Mesenteric fat pad (tissue), 1 donor: ENCODE data around the gene CDC25B. TPM values are rescaled to one million over a fixed set of nuclear protein-coding genes. Genes with fewer than 3 reads are reported as not detected.

ENCODE experiments used
- DNase-seq: peaks from one replicate; pipeline ENCODE4 v3.0.0-alpha.2; 2020; ENCODE audit warnings: low spot score
- total RNA-seq: library from RNA; stranded (reverse); fragmentation: NEBNext Ultra II Directional; extraction: Animal tissue kit (Norgen Biotek cat#: 25700); gene quantifications from one replicate; pipeline ENCODE4 v1.2.1, GENCODE V29; 2021
- donor health status: DM: yes; HTN: yes; CAD: no.

Gene CDC25B
- total RNA-seq, 1 donor from 2014 or later = 18.0 TPM

DNA sequence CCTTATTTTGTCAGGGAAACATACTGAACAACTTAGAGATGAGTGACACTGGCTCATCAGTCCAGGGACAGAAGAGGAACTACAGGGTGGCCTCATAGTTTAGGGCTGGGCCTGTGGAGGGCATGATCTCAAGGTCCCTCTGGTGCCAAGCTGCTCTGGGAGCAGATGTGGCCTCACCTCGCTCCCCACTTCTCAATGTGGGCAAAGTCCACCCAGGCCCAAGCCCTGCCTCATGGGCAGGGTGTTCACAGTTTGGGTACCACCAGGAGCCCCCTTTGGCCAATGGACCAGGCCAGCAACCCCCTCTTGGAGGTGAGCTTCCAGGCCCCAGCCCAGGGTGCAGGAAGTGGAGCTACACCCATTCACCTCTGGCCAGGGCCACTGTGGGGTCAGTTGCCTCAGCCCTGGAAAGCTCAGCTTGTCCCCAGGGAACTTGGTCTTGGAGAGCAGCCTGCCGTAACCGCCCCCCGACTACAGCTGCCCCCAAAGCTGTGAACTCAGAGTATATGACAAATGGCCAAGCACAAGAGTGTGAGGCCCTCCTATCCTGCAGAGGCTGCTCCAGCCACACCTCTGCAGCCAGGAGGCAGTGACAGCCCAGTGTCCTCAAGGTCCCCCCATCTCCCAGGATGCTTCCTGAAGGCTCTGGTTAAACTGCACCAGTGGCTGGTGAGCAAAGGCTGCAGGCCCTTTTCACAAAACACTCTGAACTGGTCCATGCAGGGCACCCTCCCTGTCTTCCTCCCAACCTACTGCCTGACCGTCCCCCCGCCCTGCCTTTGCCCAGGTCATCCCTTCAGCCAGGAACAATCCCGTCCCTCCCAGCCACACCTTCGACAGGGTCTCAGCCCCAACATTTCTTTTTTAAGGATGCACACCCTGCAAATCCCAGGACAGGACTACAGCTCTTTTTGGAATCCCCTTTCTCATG is 32.2 kb upstream of the CDC25B start:
- DNase-seq = no peak

DNA sequence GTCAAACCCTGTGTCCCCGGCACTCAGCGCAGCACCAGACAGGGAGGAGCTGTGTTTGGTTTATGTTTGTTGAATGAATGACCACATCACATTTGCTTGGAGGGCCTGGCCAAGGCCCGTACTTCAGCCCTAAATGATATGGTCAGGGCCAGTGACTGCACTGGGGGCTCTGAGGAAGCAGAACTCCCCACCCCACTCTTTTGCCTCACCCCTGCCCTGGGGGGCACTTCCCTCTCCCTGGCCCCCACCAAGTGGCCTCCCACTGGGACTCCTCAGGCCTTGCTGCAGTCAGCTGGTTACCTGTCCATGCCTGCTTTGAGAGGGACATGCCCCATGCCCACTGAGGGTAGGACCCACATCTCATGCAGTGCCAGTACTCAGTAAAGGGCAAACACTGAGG is 31.5 kb upstream of the CDC25B start:
- DNase-seq = no peak

DNA sequence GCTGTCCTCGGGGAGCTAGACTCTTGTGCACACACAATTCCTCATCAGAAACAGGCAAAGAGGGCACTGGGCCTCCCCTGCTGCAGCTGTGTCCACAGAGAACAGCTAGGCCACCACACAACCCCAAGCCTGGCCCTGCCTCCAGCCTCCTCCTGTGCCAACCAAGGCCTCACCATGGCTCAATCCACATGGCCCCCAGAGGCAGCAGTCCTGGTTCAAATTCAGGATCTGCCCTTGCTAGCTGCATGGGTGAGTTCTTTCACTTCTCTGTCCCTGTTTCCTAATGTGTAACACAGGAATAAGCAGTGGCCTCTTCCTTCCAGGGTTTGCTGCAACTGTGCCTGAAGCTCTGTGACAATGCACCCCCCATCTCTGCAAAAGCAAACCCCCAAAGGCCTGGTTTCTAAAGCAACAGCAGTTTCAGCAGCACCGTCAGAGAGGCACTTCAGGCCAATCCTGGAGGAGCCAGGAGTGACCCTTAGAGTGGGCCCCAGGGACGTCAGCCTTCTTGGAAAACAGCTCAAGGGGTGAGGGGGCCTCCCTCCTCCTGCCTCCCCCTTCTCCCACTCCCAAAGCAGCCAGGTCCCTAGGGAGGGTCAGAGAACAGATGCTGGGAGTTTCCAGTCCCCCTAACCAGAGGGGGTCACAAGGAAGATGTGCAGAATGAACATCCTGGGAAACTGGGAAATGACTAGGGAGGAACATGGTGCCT is 30.8 kb upstream of the CDC25B start:
- no peak for DNase-seq

DNA sequence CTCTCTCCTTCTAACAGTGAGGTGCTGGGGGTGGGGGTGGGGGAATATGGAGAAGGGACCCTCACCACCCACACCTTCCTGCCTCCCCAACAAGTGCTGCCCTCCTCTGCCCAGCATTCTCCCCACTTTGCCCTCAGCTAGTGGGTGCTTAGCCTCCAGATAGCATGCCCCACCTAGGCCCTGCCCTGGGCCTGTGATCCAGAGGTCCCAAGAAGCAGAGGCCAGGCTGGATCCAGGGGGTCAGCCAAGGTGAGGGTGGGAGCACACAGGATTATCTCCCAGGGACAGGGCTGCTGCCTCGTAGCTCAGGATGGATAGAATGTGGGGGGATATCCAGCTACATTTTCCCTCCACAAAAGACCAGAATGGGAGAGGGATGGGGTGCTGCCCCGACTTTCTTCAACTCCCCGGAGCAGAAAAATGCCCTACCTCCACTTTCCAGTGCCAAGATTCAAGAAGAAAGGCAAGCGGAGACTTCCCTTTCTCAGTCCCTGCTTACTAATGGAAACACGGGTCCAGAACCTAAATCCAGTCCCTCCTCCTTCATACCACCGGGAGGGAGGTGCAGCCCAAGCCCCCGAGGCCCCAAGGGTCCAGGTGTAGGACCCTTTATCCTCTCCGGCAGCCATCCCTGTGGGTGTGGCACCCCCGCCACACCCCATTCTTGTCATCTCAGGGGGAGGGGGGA is 29.5 kb upstream of the CDC25B start:
- DNase-seq = no peak

DNA sequence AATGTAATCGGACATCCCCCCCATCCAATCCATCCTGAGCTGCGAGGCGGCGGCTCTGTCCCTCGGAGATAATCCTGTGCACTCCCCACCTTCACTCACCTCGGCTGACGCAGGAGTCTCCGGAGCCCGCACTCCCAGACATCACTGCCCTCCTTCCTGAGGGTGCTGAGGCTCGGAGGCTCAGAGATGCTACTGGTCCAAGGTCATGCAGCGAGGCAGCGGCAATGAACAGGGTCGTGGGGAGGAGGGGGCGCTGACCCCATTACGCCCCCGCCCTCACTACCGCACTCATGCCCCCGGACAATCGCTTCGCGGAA is 29.0 kb upstream of the CDC25B start:
- DNase-seq = no peak

DNA sequence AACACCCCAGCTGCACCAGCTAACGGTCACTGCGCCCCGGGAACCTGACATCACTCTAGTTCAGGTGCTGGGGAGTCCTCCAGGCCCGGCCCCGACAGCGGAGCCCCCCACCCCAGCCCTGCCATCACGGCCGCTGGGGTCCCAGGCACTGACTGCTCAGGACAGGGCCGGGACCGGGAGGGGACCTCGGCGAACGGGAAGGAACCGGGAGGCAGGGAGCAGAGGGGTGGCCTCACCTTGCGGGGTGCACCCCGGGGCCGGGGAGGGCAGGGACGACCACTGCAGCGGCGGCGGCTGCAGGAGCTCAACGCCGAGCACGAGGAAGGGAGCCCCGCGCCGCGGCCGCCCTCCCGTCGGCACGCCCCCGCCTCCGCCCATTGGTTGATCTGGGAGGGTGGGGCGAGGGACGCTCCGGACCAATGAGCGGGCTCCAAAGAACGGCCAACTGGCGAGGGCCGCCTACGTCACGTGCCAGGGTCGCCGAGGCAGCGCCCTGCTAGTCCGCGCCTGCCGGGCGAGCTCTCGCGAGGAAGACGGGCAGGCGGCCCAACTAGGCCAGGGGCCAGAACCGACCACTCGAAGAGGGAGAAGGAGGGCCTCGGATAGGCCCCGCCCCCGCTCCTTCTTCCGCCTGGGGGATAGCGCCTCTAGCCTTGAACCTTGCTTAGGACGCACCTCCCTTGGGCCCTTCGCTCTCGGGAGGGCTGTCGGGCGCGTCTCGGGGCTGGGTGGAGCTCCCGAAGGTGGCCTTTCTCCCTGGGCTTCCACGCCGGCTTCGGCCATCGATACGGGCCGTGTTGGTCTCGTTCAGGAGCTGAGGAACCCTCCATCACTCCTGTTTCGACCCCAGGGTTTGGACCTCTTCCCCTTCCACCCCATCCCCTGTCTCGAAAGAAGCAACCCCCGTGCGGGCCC is 28.4 kb upstream of the CDC25B start, which contains the start of gene ADISSP:
TSS of gene ADISSP (minus strand) at position 327 of the 915 bp plus-strand sequence. CDS start 7,653 bp downstream, outside the sequence.
- peak; percentile 100 for DNase-seq

DNA sequence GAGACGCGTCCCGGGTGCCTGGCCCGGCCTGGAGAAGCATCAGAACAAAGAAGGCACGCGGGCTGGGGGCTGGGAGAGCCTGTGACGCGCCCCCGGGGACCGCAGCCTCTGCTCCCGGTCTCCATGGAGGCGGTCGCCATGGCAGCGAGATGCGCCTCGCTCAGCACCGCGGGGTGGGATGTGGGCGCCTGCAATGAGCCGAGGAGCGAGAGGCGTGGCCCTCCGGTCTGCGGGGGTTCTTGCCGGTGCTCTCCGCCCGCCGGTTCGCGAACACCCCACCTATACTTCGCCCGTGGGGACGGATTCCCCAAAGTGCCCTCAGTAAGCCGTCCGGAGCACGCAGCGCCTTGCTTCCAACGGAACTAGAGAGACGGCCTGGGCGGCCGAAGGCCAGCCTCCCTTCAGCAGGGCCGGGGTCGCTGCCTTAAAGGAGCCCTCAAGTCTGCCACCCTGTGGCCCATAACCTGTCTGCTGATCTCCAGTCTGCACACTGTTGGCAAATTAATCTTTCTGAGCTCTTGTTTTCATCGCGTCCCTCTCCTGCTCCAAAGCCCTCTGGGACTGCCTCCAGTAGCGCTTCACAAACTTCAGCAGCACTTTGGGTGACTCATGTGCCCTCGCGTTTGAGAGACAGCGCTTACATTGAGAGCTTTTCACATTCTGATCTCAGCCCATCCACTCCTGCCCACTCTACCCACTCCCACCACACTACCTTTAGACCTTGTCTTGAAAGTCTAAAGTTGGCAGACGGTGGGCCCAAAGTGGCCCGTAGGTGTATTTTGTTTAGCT is 27.6 kb upstream of the CDC25B start:
- DNase-seq = no peak

DNA sequence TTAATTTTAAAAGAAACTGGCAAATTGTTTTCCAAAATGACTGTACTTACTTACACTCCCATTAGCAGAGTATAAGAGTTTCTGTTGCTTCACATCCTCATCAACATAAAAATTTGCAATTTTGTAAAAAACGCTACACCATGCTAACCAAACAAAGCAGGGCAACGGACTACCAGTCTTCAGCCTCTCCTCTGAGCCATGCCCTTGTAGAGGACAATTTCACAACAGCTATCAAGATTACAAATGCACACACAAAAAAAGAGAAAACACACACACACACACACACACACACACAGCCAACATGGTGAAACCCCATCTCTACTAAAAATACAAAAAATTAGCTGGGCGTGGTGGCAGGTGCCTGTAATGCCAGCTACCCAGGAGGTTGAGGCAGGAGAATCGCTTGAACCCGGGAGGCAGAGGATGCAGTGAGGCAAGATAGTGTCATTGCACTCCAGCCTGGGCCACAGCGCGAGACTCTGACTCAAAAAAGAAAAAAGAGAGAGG is 24.5 kb upstream of the CDC25B start:
- DNase-seq = no peak

DNA sequence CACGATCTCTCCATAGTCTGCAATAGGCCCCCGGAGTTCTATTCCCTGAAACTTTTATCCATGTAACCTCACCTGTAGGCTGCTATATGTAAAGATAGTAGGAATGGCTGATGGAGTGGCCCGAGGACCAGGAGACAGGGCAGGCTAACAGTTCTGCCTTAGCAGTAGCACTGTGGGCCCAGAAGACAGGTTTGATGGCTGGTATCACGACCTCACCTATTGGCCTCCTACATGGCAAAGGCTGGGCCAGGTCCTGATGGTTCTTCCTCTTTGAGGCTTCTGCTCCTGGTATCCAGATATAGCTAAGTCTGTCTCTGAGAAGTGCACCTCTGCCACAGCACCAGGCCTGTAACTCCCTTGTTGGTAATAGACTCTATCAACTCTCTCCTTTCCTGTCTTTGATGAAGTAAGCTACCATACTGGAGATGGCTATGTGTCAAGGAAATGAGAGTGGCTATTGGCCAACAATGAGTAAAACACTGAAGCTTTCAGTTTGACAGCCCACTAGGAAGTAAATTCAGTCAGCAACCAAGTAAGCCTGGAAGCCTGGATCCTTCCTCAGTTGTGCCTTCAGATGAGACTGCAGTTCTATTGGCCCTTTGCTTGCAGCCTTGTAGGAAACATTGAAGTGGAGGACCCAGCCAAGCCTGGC is 20.5 kb upstream of the CDC25B start:
- no peak for DNase-seq

DNA sequence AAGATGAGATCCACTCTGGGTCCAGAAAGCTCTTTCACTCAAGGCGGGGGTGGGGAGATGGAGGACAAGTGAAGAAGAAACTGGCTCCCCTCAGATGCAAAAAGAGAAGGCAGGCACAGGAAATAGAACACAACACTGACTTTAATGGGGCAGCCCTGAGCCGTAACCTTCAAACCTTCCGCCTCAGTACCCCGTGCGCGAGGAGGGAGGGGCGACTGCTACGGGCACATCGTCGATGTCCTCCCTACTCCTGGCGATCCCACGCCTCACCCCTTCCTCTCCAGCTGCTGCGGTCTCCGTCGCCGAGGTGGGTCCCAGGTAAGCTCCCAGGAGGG is 18.8 kb upstream of the CDC25B start:
- no peak for DNase-seq

DNA sequence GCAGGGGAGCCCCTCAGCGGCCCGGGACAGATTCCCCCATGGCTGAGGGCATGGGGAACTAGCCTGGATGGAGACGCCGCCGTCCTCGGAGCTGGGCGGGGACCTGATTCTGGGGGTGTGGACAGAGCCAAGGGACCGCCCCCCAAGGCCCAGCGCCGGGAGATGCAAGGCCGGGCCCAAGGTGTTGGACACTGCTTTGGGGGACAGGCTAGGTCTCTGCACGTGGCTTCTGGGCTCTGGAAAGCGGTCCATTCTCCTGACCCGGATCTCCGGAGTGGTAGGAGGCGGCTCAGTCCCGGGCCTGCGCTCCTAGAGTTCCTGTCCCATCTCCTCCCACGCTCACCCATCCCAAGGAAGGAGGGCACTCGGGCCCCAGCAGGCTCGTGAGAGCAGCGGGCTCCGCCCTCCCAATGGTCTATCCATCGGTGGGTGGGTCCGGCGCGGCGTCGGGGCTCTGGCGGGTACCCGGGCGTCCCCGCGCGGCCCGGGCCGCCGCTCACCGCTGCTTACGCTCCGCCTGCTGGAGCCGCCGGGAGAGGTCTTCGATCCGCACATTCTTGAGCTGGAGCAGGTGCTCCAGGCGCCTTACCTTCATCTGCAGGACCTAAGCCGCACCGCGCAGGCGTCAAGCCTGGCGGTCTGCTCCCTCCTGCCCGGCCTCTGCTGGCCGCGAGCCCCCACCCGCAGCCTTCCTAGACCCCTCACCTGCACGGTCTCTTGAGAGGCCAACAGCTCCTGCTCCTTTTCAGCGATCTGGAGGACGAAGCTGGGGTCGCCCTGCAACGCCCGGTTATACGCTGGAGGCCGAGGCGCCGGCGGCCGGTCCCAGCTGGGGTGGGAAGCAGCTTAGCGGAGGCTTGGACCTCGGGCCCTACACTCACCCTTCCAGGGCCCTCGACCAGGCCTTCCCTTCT is 18.1 kb upstream of the CDC25B start:
- no peak for DNase-seq

DNA sequence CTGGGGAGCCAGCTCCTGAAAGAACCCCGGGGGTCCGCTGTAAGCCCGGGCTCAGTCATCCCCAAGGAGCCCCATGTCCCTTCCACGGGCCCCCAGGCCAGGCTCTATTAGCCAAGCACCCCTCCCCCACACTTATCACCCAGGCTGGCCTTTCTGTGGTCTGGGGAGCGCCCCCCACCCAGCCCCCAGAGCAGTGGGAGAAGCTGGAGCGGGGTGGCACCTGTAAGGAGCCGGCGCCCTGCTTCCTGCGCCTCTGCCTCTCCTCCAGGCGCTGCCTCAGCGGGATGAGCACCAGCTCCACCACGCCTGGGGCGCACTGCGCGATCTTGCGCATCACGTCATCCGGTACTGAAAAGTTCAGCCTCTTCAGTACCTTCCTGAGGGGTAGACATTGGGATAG is 17.1 kb upstream of the CDC25B start:
- no peak for DNase-seq

DNA sequence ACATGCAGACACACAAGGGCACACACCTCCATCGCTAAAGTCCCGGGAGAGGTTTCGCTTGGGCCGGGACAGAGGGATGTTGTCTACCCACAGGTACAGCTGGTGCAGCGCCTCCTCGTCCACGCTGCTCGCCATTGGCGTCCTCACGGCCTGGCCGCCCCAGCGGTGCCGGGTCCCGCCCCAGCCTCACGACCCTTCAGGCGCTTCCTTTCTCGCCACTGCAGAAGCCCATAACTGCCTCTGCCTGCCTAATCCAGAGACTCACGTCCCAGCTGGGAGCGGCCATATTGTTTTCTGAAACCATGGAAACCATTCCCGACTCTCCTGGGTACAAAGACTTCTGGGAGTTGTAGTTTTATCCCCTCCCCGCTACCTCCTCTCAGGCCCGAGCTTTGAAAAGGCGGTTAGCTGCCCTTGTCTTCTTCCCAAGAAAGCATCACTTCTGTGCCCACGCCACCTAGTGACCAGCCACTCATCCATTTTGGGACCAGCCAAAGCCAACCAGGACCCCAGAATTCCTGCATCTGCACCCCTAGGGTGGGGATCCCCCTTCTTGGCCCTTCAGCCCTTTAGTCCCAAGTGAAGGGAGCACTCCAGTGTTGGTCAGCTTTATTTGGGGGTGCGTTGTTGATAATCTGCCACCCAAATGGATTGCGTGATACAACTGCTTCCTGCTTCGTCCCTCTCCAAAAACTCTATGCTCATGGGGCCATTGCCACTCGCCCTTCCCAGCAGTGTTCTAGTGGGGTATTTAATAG is 14.8 kb upstream of the CDC25B start, which contains the start of gene SPEF1:
TSS of gene SPEF1 (minus strand) at position 296 of the 758 bp plus-strand sequence. CDS start at position 135, 161 bp downstream.
- DNase-seq = no peak

DNA sequence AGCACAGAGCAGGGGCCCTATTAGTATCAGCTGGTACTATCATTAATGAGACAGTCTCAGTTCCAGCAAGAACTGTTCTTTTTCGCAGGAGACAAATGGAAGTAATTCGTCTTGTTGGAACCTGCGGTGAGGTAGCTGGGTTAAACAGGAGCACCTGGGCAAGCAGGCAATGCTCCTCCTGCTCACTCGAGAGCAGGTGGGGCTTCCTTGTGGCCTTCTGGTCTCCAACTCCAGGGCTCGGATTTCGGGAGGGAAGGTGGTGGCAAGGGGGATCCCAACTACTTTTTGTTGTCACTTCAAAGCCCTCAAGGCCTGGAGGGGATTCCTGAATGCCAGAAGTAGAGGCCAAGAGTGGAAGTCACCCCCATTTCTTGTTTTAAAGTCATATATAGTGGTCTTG is 13.5 kb upstream of the CDC25B start:
- DNase-seq = no peak

DNA sequence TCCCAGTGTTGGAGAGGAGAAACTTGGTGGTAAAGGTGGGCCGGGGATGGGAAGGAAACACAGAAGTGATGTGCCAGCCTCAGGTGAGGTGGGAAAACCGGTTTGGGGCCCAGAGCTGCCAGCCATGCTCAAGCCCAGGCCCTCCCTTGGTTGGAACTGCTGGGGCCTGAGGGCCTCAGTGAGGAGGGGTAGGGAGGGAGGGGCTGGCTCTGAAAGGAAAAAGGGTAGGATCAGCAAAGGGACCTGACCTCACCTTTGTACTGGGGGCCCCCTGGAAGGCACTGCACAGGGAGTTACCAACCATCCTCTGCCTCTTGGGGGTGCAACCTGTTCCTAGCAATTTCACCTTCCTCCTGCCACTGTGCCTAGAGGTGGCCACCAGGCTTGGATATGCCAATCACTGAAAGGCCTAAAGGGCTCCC is 13.0 kb upstream of the CDC25B start:
- DNase-seq = no peak

DNA sequence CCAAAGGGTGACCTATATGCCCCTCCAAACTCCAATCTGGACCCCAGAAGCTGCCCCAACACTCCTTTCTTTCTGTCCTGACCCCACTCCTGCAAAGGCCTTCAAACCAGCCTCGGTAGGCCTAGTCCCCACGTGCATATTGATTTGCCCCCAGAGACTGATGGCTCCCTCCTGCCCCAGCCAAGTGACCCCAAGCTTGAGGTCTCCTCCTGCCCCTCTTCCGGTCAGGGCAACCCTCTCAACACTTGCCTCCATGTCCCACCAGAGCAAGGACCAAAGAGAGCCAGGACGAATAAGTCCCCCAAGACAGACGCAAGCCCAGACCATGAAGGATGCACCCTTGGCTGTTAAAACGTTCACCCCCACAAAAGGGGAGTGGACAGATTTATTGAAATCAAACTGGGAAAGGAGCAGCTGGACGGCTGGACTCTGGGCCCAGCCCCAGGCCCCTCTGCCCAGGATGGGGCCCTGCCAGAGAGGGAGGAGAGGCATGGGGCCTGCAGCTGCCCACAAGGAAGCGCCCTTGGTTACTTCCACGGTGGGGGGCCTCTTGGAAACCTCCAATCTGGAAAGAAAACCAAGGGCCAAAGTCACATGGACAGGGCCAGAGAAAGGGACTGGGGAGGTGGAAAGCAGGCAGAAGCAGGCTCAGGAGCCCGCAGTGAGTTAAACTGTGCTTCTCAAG is 12.5 kb upstream of the CDC25B start:
- DNase-seq = no peak
